Bronchial epithelial cell (primary cell): Measurements from ENCODE around the gene CPLX3. TPM values are rescaled to one million over a fixed set of nuclear protein-coding genes. Genes with fewer than 3 reads are reported as not detected.

Experiments used
- DNase-seq: peaks from one replicate; pipeline ENCODE4 v3.0.0-alpha.2; 2010; ENCODE audit warnings: low read depth
- FAIRE-seq: peaks from 2 replicates; lab custom pipeline; 2011; peaks lifted over from hg19 to GRCh38; lab: Jason Lieb, UNC
- H3K27me3 ChIP-seq: 2 replicates; pipeline ENCODE4 v1.5.1; 2011; ENCODE audit warnings: low read length; ENCODE audit not compliant: control insufficient read depth, insufficient read depth
- H3K36me3 ChIP-seq: 2 replicates; pipeline ENCODE4 v1.5.1; 2011; ENCODE audit warnings: low read length; ENCODE audit not compliant: control insufficient read depth, insufficient read depth
- H3K4me3 ChIP-seq: 2 replicates; pipeline ENCODE4 v1.5.1; 2011; ENCODE audit warnings: mild to moderate bottlenecking, low read depth, low read length, control low read depth
- total RNA-seq: library from RNA; depleted of rRNA; stranded (reverse); fragments of >200 nt; gene quantifications from 2 replicates; pipeline ENCODE4 v1.2.1, GENCODE V29; 2014
- TF ChIP-seq, protein P1 (sequence below): IDR thresholded peaks from 2 replicates; pipeline ENCODE4 v1.5.1; 2011; ENCODE audit warnings: mild to moderate bottlenecking, moderate library complexity, low read length, control low read depth, inconsistent platforms; ENCODE audit not compliant: insufficient read depth, severe bottlenecking

CPLX3 gene
- total RNA-seq, 1 donor from 2014 or later, result not detected

DNA sequence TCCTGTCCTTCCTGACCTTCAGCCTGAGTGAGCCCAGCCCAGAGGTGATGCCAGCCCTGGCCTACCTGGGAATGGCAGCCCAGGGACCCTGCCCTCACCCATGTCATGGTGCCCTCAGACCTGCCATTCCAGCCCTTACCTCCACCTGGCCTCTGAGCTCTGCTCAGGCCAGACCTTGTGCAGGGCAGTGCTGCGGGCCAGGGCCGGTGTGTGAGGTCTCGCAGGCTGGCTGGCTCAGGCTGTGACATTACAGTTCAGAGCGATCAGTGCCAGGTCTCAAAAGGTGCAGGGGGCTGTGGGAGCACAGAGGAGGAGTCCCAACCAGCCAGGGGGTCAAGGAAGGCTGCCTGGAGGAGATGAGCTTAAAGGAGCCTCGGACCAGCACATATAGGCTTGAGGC is 6.4 kb upstream of the CPLX3 start:
- H3K4me3 ChIP-seq, result no peak overlapping the region
- DNase-seq (no peak), FAIRE-seq (no peak)
- no peaks in the 10 kb centered on the region for H3K36me3 ChIP-seq
- no peaks in the 10 kb centered on the region for H3K27me3 ChIP-seq
- TF ChIP-seq, protein P1, sequence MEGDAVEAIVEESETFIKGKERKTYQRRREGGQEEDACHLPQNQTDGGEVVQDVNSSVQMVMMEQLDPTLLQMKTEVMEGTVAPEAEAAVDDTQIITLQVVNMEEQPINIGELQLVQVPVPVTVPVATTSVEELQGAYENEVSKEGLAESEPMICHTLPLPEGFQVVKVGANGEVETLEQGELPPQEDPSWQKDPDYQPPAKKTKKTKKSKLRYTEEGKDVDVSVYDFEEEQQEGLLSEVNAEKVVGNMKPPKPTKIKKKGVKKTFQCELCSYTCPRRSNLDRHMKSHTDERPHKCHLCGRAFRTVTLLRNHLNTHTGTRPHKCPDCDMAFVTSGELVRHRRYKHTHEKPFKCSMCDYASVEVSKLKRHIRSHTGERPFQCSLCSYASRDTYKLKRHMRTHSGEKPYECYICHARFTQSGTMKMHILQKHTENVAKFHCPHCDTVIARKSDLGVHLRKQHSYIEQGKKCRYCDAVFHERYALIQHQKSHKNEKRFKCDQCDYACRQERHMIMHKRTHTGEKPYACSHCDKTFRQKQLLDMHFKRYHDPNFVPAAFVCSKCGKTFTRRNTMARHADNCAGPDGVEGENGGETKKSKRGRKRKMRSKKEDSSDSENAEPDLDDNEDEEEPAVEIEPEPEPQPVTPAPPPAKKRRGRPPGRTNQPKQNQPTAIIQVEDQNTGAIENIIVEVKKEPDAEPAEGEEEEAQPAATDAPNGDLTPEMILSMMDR, result no peak

DNA sequence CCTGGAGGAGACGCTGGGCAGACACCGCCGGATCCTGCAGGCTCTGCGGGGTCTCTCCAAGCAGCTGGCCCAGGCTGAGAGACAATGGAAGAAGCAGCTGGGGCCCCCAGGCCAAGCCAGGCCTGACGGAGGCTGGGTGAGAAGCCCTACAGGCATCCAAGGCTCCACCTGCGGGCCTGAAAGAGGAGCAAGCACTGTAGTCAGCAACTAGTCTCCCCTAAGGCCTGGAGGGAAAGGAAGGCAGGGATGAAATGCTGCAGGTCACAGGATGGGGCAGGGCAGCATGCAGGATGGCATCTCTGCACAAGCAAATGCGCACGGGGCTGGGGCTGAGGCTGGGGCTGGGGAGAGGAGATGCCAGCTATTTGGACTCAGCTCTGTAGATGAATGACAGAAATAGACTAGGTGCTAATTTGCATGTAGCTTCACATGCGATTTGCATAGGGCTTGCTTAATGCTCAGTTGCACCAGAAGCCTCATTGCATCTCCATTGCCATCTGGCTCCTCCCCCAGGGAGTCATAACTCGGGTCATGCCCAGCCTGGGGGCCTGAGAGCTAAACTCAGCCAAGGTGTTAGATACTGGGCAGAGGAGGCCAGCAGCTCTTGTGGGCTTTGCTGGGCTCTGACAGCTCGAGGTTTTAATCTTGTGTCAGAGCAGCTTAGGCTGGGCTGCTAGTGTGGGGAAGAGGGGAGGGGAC is 5.2 kb upstream of the CPLX3 start:
- peak; percentile 75 for FAIRE-seq
- Histone ChIP-seq H3K27me3 (peaks cover 7% of the 10 kb centered on the region), H3K4me3 (no peak overlapping the region), H3K36me3 (no peaks in the 10 kb centered on the region)
- TF ChIP-seq, protein P1, result no peak
- DNase-seq, result peak; percentile 34

DNA sequence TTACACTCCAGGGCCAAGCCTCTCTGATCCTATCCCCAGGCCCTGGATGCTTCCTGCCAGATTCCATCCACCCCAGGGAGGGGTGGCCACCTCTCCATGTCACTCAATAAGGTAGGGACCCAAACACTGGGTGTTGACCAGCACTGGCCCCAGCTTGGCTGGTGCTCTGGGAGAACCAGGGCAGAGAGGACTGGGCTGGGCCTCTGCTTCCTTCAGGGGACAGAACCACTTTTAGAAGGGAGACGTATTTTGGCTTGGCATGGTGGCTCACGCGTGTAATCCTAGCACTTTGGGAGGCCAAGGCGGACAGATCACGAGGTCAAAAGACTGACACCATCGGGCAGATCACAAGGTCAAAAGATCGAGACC is 4.7 kb upstream of the CPLX3 start:
- DNase-seq (no peak), FAIRE-seq (no peak)
- TF ChIP-seq, protein P1, result no peak
- Histone ChIP-seq H3K27me3 (peaks cover 8% of the 10 kb centered on the region), H3K4me3 (no peak overlapping the region), H3K36me3 (no peaks in the 10 kb centered on the region)

DNA sequence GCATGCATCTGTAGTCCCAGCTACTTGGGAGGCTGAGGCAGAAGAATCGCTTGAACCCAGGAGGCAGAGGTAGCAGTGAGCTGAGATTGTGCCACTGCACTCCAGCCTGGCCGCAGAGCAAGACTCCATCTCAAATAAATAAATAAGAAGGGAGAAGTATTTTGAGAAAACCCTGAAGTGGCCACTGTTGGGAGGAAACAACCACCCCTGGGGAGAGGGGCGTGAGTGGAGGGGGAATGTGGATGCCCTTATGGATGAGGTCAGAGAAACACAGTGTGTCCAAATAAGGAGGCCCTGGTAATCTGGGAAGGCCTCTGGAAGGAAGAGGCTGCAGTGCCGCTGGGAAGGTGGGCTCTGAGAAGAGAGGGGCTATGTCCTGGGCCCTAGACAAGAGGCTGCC is 4.2 kb upstream of the CPLX3 start:
- FAIRE-seq (no peak), DNase-seq (no peak)
- Histone ChIP-seq H3K4me3 (no peak overlapping the region), H3K27me3 (peaks cover 13% of the 10 kb centered on the region), H3K36me3 (no peaks in the 10 kb centered on the region)
- TF ChIP-seq, protein P1, result no peak

DNA sequence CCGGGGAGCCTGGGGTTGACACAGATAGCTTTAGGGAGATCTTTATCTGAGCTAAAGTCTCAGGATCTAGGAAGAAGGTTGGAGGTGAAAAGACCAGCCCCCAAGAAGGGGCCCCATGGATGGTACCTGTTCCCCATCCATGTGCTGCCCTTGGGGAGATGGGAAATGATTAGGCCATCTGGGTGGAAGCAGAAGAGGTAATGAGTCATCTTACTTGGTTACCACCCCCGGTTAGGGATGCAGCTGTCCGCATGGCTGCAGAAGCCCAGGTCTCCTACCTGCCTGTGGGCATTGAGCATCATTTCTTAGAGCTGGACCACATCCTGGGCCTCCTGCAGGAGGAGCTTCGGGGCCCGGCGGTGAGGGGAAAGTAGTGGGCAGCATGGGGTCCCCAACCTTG is 3.1 kb upstream of the CPLX3 start:
- TF ChIP-seq, protein P1, result no peak
- Histone ChIP-seq H3K4me3 (no peak overlapping the region), H3K27me3 (peaks cover 19% of the 10 kb centered on the region), H3K36me3 (no peaks in the 10 kb centered on the region)
- DNase-seq, result peak; percentile 26
- FAIRE-seq, result no peak

DNA sequence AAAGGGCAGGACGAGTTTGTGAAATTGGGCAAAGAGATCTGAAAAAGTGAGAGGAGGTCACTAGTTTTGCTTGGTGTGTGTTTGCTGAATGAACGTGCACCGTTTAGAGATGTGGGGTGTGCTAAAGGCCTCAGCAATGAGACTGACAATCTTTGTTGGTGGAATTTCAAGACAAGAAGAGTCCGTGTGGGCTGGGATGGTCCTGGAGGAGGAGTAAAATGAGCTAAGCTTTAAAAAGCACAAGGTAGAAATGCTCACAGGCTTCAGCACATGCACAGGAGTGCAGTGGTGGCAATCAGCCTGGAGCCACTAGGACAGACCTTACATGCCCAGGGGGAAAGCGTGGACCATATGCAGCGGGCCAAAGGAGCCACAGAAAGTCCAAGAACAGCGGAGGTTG is 1.5 kb upstream of the CPLX3 start:
- H3K27me3 ChIP-seq, result peaks cover 19% of the 10 kb centered on the region
- no peak for FAIRE-seq
- no peak for DNase-seq

More for the DNA sequence above, 1.5 kb upstream of the CPLX3 start:
- TF ChIP-seq, protein P1, result no peak
- Histone ChIP-seq H3K4me3 (no peak overlapping the region), H3K36me3 (no peaks in the 10 kb centered on the region)
